Upper lobe of left lung (tissue), 4 donors: ENCODE data around the gene CBX2.

Experiments
- CTCF ChIP-seq, 6 experiments: fragments of 450-650 bp in 4 of 6; fragments of 200-600 bp in 2 of 6; sonication (generic) in 2 of 6; IDR thresholded peaks; one replicate each; pipeline ENCODE4 v1.5.1; 2016 to 2019; ENCODE audit warnings: antibody characterized with exemption in 6 of 6
- EP300 ChIP-seq, 4 donors: sonication (generic); formaldehyde crosslinking; IDR thresholded peaks; one replicate each; pipeline ENCODE4 v1.5.1; 2017; ENCODE audit warnings: antibody characterized with exemption in 4 of 4, control low read depth in 2 of 4
- POLR2A ChIP-seq, 4 donors: fragments of 450-650 bp; IDR thresholded peaks; one replicate each; pipeline ENCODE4 v1.5.1; 2016 to 2017; ENCODE audit warnings: antibody characterized with exemption in 4 of 4, mild to moderate bottlenecking in 2 of 4
- POLR2AphosphoS5 ChIP-seq, 2 donors: sonication (generic); formaldehyde crosslinking; IDR thresholded peaks; one replicate each; pipeline ENCODE4 v1.5.1; 2017; ENCODE audit warnings: antibody characterized with exemption in 2 of 2

DNA sequence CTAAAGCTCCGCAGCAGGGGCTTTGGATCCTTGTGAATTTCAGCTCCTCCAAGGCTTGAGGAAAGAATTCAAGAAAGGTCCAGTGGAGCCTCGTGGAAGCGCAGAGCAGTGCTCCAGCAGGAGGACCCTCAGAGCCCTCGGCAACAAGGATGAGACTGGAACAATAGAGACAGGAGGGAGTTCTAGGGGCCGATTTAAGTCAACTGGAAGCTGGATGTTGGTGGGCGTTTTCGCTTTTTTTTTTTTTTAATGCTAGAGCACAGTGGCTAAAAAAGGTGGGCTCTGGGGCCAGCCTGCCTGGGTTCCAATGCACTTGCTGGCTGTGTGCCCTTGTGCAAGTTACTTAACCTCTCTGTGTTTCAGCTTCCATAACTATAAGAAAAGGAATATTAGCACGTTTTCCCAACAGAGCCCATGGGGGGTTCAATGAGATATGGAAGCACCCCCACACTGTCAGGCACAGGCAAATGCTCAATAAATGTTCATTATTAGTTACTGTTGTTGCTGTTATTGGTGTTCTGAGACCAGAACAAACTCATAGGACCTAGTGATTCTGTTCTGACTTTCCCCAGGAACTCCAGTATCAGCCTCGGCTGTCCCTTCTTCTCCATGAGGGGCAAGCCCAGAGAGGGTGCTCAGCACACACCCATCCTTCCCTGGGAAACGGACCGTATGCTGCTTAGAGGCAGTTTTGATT, 24.2 kb downstream of the CBX2 start:
- TF ChIP-seq CTCF (IDR thresholded peaks at IDR 0.05) (no peak), POLR2A (IDR thresholded peaks at IDR 0.05) (no peak), POLR2AphosphoS5 (IDR thresholded peaks at IDR 0.05) (no peak), EP300 (IDR thresholded peaks at IDR 0.05) (no peak)
